Stomach (tissue), 4 donors: ENCODE data around the gene SENP1.

ENCODE experiments used
- CTCF ChIP-seq, 7 experiments: fragments of 450-650 bp in 4 of 7; fragments of 200-600 bp in 3 of 7; sonication (generic) in 3 of 7; IDR thresholded peaks; one replicate each; pipeline ENCODE4 v1.5.1; 2016 to 2019; ENCODE audit warnings: antibody characterized with exemption in 7 of 7, control low read depth in 2 of 7, mild to moderate bottlenecking in 1 of 7
- POLR2A ChIP-seq, 4 donors: fragments of 450-650 bp; IDR thresholded peaks; one replicate each; pipeline ENCODE4 v1.6.1; 2016; ENCODE audit warnings: antibody characterized with exemption in 4 of 4, control low read depth in 2 of 4, mild to moderate bottlenecking in 1 of 4, moderate library complexity in 1 of 4

DNA sequence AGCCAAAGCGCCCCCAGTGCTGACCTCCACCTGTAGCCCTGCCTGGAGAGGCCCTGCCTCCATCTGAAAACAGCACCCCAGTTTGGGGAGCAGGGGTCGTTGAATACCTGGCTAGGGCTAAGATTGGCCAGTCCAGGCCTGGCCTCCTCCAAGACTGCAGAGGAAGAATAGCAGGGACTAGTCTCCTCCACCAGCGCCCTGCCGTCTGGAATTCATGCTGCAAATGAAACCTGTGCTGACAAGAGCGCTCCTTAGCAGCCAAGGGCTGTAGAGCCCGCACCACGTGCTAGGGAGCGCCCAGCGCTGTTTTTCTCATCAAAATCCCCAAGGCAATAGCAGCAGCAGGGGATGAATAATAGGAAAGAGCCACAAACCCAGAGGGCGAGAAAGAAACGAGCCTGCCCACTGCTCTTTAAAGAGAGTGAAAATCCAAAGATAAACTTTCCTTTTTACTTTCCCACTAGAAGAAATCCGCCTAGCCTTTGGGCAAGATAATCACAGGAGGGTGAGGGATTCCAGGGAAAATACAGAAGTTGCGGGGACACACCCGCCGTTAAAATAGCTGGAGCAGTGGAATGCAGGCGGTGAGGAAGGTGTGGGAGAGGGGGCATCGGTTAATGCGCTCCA lies 104.9 kb downstream of the SENP1 start:
- TF ChIP-seq CTCF (IDR thresholded peaks at IDR 0.05) (no peak), POLR2A (IDR thresholded peaks at IDR 0.05) (no peak)
